Choroid plexus epithelial cell (primary cell): ENCODE data around the gene ARHGAP12.
A peak's percentile ranks its signal among the peaks of the same experiment; 100 is the strongest.

Source experiments
- DNase-seq: peaks from one replicate; pipeline ENCODE4 v3.0.0-alpha.2; 2010; ENCODE audit warnings: low read depth
- H3K4me3 ChIP-seq: 2 replicates; pipeline ENCODE4 v1.5.1; 2011; ENCODE audit warnings: low read depth, mild to moderate bottlenecking, control low read depth, low read length, moderate library complexity
- TF ChIP-seq, protein P1 (sequence below): conservative IDR thresholded peaks from 2 replicates; pipeline ENCODE4 v1.5.1; 2011; ENCODE audit warnings: low read depth, mild to moderate bottlenecking, control low read depth, inconsistent platforms, low read length, moderate library complexity

ARHGAP12 gene

DNA sequence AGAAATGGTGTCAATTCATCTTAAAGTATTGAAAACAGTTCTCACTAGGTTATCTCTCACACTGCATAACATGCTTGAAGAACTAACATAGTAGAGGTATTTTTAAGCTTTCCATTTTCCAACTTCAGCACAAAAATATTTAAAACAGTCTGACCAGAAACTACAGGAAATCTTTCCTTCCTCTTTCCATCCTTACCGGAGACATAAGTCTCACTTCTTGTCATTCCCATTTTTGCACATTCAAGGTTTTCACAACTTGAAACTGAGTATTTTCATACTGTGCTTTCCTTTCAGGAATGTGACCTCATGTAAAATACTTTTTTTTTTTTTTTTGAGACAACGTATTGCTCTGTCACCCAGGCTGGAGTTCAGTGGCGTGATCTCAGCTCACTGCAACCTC lies 45.2 kb downstream of the ARHGAP12 start:
- DNase-seq: no peak
- TF ChIP-seq, protein P1, sequence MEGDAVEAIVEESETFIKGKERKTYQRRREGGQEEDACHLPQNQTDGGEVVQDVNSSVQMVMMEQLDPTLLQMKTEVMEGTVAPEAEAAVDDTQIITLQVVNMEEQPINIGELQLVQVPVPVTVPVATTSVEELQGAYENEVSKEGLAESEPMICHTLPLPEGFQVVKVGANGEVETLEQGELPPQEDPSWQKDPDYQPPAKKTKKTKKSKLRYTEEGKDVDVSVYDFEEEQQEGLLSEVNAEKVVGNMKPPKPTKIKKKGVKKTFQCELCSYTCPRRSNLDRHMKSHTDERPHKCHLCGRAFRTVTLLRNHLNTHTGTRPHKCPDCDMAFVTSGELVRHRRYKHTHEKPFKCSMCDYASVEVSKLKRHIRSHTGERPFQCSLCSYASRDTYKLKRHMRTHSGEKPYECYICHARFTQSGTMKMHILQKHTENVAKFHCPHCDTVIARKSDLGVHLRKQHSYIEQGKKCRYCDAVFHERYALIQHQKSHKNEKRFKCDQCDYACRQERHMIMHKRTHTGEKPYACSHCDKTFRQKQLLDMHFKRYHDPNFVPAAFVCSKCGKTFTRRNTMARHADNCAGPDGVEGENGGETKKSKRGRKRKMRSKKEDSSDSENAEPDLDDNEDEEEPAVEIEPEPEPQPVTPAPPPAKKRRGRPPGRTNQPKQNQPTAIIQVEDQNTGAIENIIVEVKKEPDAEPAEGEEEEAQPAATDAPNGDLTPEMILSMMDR: no peak
- no peak overlapping the region for H3K4me3 ChIP-seq

DNA sequence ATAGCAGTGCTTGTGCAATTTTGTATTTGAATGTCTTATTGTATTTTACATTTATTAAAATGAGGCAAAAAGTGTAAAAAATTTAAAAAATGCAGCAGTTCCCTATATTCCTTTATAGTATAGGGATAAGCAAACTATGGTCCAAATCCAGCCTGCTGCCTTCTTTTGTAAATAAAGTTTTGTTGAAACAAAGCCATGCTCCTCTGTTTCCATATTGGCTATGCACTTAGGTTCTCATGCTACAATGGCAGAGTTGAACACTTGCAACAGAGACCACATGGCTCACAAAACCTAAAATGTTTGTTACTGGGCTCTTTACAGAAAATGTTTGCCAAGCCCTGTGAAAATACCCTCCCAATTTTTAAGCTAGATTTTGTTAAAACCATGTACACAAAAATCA lies 50.1 kb downstream of the ARHGAP12 start:
- H3K4me3 ChIP-seq: no peak overlapping the region
- no peak for DNase-seq
- TF ChIP-seq, protein P1: no peak

DNA sequence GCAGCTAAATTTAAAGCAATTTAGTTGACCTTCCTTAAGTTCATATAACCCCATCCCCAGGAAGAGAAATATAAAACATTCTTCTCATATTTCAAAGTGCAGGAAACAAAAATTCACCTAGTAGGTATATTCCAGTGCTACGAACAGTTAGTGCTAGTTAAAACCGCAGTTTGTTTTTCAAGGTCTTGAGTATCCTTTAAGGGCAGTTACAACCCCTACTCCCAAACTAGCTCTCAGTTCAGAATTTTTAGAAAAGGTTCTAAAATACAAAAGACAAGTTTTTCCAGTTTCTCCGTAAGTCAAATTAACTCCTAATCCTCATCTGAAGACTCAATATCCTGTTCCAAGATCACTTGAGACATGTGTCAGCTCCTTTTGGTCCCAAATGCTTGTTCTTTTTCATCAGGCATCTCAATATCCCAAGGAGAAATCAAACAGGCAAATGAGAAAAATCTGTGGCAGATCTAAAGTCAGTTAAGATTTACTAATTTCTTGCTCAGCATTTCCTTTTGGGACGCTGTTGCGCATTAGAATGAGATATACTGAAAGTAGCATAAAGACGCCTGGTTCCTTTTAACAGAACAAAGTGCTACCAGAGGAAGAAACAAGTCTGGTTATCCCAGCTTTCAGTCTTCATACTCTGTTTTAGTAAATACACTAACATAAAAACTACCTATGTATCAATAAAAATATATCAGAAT lies 51.8 kb downstream of the ARHGAP12 start:
- peak; percentile 28 for DNase-seq
- TF ChIP-seq, protein P1: no peak

DNA sequence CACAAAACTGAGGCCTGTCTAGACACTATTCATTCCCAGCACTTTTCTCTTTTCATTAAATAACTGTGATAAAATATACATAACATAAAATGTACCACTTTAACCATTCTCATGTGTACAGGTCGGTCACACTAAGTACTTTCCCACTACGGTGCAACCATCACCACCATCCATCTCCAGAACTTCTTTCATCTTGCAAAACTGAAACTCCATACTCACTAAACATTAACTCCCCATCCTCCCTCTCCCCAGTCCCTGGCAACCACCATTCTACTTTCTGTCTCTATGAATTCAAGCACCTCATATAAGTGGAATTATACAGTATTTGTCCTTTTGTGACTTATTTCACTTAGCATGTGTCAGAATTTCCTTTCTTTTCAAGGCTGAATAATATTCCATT lies 53.0 kb downstream of the ARHGAP12 start:
- TF ChIP-seq, protein P1: no peak
- no peak for DNase-seq
- no peak overlapping the region for H3K4me3 ChIP-seq

More for the DNA sequence above, 51.8 kb downstream of the ARHGAP12 start:
- no peak overlapping the region for H3K4me3 ChIP-seq

DNA sequence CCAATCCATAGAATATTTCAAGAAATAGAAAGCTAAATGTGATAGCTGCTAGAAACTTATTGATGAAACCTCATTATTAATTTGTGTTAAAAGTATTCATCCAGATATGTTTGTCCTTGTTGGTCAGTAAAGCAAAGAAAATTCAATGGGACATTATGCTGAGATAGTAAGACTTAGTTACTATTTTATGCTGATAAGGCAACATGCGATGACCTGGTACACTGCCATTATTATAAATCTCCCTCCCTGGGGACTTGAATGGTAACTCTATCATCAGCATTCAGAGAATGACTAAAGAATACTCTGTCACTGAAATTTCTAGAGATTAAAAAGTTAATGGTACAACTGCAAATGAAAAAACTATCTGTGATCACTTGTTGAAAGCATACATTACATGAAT lies 54.9 kb downstream of the ARHGAP12 start:
- no peak for DNase-seq
- TF ChIP-seq, protein P1: no peak
- no peak overlapping the region for H3K4me3 ChIP-seq

DNA sequence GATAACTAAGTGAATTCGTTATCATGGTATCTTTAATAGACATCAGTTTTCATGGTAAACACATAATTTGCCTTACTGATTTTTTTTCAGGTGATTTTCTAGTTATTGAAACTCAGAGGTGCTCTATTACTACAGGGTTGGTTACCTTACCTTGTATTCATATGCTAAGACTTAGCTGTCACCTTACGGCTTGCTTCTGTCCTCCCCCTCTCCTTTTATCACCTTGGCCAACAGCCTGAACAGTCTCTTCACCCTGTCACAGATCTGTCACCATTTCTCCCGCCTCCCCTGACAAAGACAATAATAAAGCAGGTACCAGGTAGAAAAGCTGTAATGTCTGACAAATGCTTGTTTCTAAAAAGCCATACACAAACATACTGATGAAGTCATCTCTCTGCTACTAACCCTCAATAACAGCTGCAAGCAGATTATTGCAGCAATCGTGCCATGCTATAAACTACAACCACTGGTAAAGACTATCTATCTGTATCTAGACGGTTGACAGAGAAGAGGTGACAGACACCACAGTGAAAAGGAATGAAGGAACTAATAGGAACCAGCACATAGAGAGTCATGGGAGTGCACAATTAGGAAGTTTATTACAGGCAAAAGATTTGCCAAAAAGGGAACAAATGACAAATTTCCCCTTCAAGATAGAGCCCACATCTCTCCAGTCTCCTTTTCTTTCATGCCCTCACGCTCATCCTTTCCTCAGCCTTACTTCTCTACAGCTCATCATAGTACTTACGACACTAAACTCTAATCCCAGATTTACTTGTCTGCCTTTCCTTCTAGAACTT lies 57.2 kb downstream of the ARHGAP12 start:
- DNase-seq: no peak
- H3K4me3 ChIP-seq: no peak overlapping the region
- TF ChIP-seq, protein P1: no peak
